Spleen (tissue), 7 donors: ENCODE measurements around the gene GALNTL6.

ENCODE experiments used
- CTCF ChIP-seq, 11 experiments: fragments of 200-600 bp in 7 of 11; fragments of 450-650 bp in 4 of 11; sonication (generic) in 4 of 11; IDR thresholded peaks in 8 of 11; conservative IDR thresholded peaks in 3 of 11; 1 replicate in 7 of 11; 2 replicates in 4 of 11; pipeline versions ENCODE4 v1.4.0 to v1.8.0; 2016 to 2021; ENCODE audit warnings: antibody characterized with exemption in 11 of 11, inconsistent platforms in 4 of 11, mild to moderate bottlenecking in 1 of 11
- POLR2AphosphoS5 ChIP-seq, 3 donors: sonication (generic); formaldehyde crosslinking; IDR thresholded peaks; one replicate each; pipeline ENCODE4 v1.5.1; 2017; ENCODE audit warnings: antibody characterized with exemption in 3 of 3
- donor health status: DM: no; HTN: no; CAD: no; lungs with moderate emphysema.
- donor health status: DM: no; HTN: no; CAD: no.
- donor health status: DM: no; HTN: no; CAD: no.

- TF ChIP-seq CTCF (IDR thresholded peaks at IDR 0.05 in 8 of 11, conservative IDR thresholded peaks at IDR 0.05 in 3 of 11) (no peak), POLR2AphosphoS5 (IDR thresholded peaks at IDR 0.05) (no peak)
These were observed 394.7 kb downstream of the GALNTL6 start for GRCh38 chr4:172207886-172208285.
